H1 (cell line): ENCODE results near the gene RASSF3. TPM values are rescaled to one million over a fixed set of nuclear protein-coding genes. Genes with fewer than 3 reads are reported as not detected.

Experiments used
- CTCF ChIA-PET: fragments of 300-600 bp; sonication (Branson Sonifier 250); formaldehyde crosslinking; loops from one replicate; lab custom pipeline; 2021; ENCODE audit not compliant: partially characterized antibody; lab: Charles Lee
- POLR2A ChIA-PET: fragments of 300-600 bp; sonication (Branson Sonifier 250); formaldehyde crosslinking; loops from one replicate; lab custom pipeline; 2021; ENCODE audit warnings: inconsistent platforms; ENCODE audit not compliant: partially characterized antibody; lab: Charles Lee
- DNase-seq, 2 experiments: peaks; one replicate each; pipeline versions ENCODE4 v3.0.0 to v3.0.0-alpha.2; 2010 to 2022; ENCODE audit warnings: low spot score in 2 of 2, low read depth in 1 of 2, mixed read lengths in 1 of 2
- FAIRE-seq: peaks from 2 replicates; lab custom pipeline; 2011; peaks lifted over from hg19 to GRCh38; lab: Jason Lieb, UNC
- H2AFZ ChIP-seq: 2 replicates; pipeline ENCODE4 v1.8.1; 2012; ENCODE audit warnings: low read length, inconsistent platforms
- H2AK5ac ChIP-seq: 2 replicates; pipeline ENCODE4 v1.6.1; 2013; ENCODE audit warnings: low read depth, low read length
- H2BK120ac ChIP-seq: replicated peaks from 2 replicates; pipeline ENCODE3; 2013; ENCODE audit warnings: low read depth, low read length, inconsistent platforms
- H2BK12ac ChIP-seq: 2 replicates; pipeline ENCODE4 v1.6.1; 2013; ENCODE audit warnings: low read depth, low read length
- H2BK15ac ChIP-seq: 2 replicates; pipeline ENCODE4 v1.6.1; 2013; ENCODE audit warnings: low read length
- H2BK20ac ChIP-seq: 2 replicates; pipeline ENCODE4 v1.6.1; 2013; ENCODE audit warnings: low read length
- H2BK5ac ChIP-seq: 2 replicates; pipeline ENCODE4 v1.6.1; 2013; ENCODE audit warnings: low read depth, low read length
- H3K14ac ChIP-seq: 2 replicates; pipeline ENCODE4 v1.6.1; 2013; ENCODE audit warnings: inconsistent platforms; ENCODE audit not compliant: insufficient read length
- H3K18ac ChIP-seq: 2 replicates; pipeline ENCODE4 v1.6.1; 2013; ENCODE audit warnings: low read length; ENCODE audit errors: extremely low read depth
- H3K23ac ChIP-seq: 2 replicates; pipeline ENCODE4 v1.6.1; 2013; ENCODE audit warnings: inconsistent platforms; ENCODE audit not compliant: insufficient read length
- H3K23me2 ChIP-seq: 2 replicates; pipeline ENCODE4 v1.6.1; 2013; ENCODE audit warnings: low read depth, low read length
- H3K27ac ChIP-seq: 2 replicates; pipeline ENCODE4 v1.6.1; 2011; ENCODE audit warnings: low read depth, low read length, inconsistent platforms
- H3K27me3 ChIP-seq, 4 experiments: replicated peaks in 1 of 4; 1 replicate in 1 of 4; 2 replicates in 3 of 4; pipeline versions ENCODE4 v1.6.1 to v1.8.1; 2011 to 2013; ENCODE audit warnings: low read length in 3 of 4, mild to moderate bottlenecking in 3 of 4, inconsistent platforms in 2 of 4, mixed read lengths in 2 of 4, moderate library complexity in 1 of 4; ENCODE audit not compliant: control insufficient read depth in 3 of 4, insufficient read depth in 3 of 4; ENCODE audit errors: extremely low read depth in 1 of 4
- H3K36me3 ChIP-seq, 4 experiments: 2 replicates each; pipeline versions ENCODE4 v1.6.1 to v1.8.1; 2011 to 2013; ENCODE audit warnings: mild to moderate bottlenecking in 4 of 4, low read length in 3 of 4, moderate library complexity in 2 of 4, control low read depth in 1 of 4, inconsistent platforms in 1 of 4; ENCODE audit not compliant: insufficient read depth in 4 of 4, control insufficient read depth in 2 of 4
- H3K4ac ChIP-seq: replicated peaks from 2 replicates; pipeline ENCODE3; 2013; ENCODE audit warnings: low read length, low read depth, mixed read lengths, inconsistent platforms; ENCODE audit not compliant: insufficient read length
- H3K4me1 ChIP-seq, 4 experiments: replicated peaks in 1 of 4; 1 replicate in 1 of 4; 2 replicates in 3 of 4; pipeline versions ENCODE4 v1.6.1 to v1.8.1; 2011 to 2013; ENCODE audit warnings: low read length in 3 of 4, inconsistent platforms in 2 of 4, mixed read lengths in 1 of 4; ENCODE audit not compliant: insufficient read depth in 4 of 4, control insufficient read depth in 3 of 4
- H3K4me2 ChIP-seq, 2 experiments: 2 replicates each; pipeline versions ENCODE4 v1.6.1 to v1.8.1; 2011 to 2013; ENCODE audit warnings: low read depth in 2 of 2, low read length in 2 of 2, control low read depth in 1 of 2, inconsistent platforms in 1 of 2, mild to moderate bottlenecking in 1 of 2; ENCODE audit not compliant: insufficient read depth in 1 of 2
- H3K4me3 ChIP-seq, 4 experiments: fragments of 200-600, 300-600 bp in 1 of 4; sonication (generic), shearing (Covaris generic), sonication (Bioruptor Twin) in 1 of 4; 2 replicates each; pipeline versions ENCODE4 v1.5.1 to v1.8.1; 2011 to 2016; ENCODE audit warnings: low read length in 4 of 4, low read depth in 3 of 4, control low read depth in 2 of 4, inconsistent platforms in 2 of 4, mild to moderate bottlenecking in 2 of 4, mixed read lengths in 1 of 4, moderate library complexity in 1 of 4; ENCODE audit not compliant: insufficient read depth in 2 of 4; ENCODE audit errors: extremely low read depth in 1 of 4
- H3K56ac ChIP-seq: replicated peaks from 2 replicates; pipeline ENCODE3; 2013; ENCODE audit warnings: low read depth, mild to moderate bottlenecking, mixed read lengths, low read length, inconsistent platforms; ENCODE audit not compliant: insufficient read length
- H3K79me1 ChIP-seq: 2 replicates; pipeline ENCODE4 v1.6.1; 2013; ENCODE audit warnings: low read depth, low read length, control low read depth
- H3K79me2 ChIP-seq, 2 experiments: 2 replicates each; pipeline versions ENCODE4 v1.6.1 to v1.8.1; 2012 to 2013; ENCODE audit warnings: low read length in 2 of 2, mild to moderate bottlenecking in 2 of 2, inconsistent platforms in 1 of 2; ENCODE audit not compliant: insufficient read depth in 2 of 2, control insufficient read depth in 1 of 2
- H3K9ac ChIP-seq, 4 experiments: replicated peaks in 1 of 4; 1 replicate in 1 of 4; 2 replicates in 3 of 4; pipeline versions ENCODE4 v1.6.1 to v1.8.1; 2011 to 2013; ENCODE audit warnings: low read depth in 3 of 4, low read length in 3 of 4, control low read depth in 2 of 4, mild to moderate bottlenecking in 2 of 4, moderate library complexity in 2 of 4, inconsistent platforms in 1 of 4; ENCODE audit errors: extremely low read depth in 1 of 4
- H3K9me3 ChIP-seq, 2 experiments: 2 replicates each; pipeline versions ENCODE4 v1.6.1 to v1.8.1; 2012 to 2013; ENCODE audit warnings: mild to moderate bottlenecking in 2 of 2, moderate library complexity in 2 of 2, control low read depth in 1 of 2, inconsistent platforms in 1 of 2, low read depth in 1 of 2, low read length in 1 of 2, mixed read lengths in 1 of 2; ENCODE audit not compliant: insufficient read depth in 2 of 2
- H4K20me1 ChIP-seq, 2 experiments: replicated peaks in 1 of 2; 2 replicates each; pipeline versions ENCODE3 to v1.8.1; 2011 to 2013; ENCODE audit warnings: inconsistent platforms in 2 of 2, low read length in 2 of 2, mild to moderate bottlenecking in 1 of 2; ENCODE audit not compliant: insufficient read depth in 2 of 2, control insufficient read depth in 1 of 2
- H4K5ac ChIP-seq: 2 replicates; pipeline ENCODE4 v1.6.1; 2013; ENCODE audit warnings: low read length, low read depth, mixed read lengths, inconsistent platforms; ENCODE audit not compliant: insufficient read length
- H4K8ac ChIP-seq: 2 replicates; pipeline ENCODE4 v1.8.0; 2013; ENCODE audit warnings: mild to moderate bottlenecking, moderate library complexity, low read length, inconsistent platforms; ENCODE audit not compliant: insufficient read depth; ENCODE audit errors: extremely low read depth
- H4K91ac ChIP-seq: replicated peaks from 2 replicates; pipeline ENCODE3; 2013; ENCODE audit warnings: low read length, mixed read lengths, inconsistent platforms; ENCODE audit not compliant: insufficient read length
- CREB1 ChIP-seq: IDR thresholded peaks from 2 replicates; pipeline ENCODE4 v1.6.1; 2012; ENCODE audit warnings: inconsistent platforms
- CTBP2 ChIP-seq: IDR thresholded peaks from 2 replicates; pipeline ENCODE4 v1.7.0; 2011; ENCODE audit warnings: borderline replicate concordance, mild to moderate bottlenecking, moderate library complexity, mixed read lengths, low read length; ENCODE audit not compliant: insufficient read depth, insufficient read length
- EZH2 ChIP-seq: fragments of 200-600 bp; sonication (generic); IDR thresholded peaks from 2 replicates; pipeline ENCODE4 v1.7.1; 2012; ENCODE audit warnings: low read depth, mild to moderate bottlenecking, moderate library complexity, low read length, inconsistent platforms; ENCODE audit not compliant: severe bottlenecking
- FOSL1 ChIP-seq: IDR thresholded peaks from 2 replicates; pipeline ENCODE4 v1.6.1; 2011; ENCODE audit warnings: mild to moderate bottlenecking, low read depth, low read length, moderate library complexity; ENCODE audit not compliant: insufficient read depth
- HDAC2 ChIP-seq, 2 experiments: fragments of 300-600 bp in 1 of 2; sonication (generic) in 1 of 2; IDR thresholded peaks; 2 replicates each; pipeline ENCODE4 v1.6.1; 2011 to 2012; ENCODE audit warnings: low read depth in 2 of 2, low read length in 2 of 2, mild to moderate bottlenecking in 2 of 2, moderate library complexity in 2 of 2, borderline replicate concordance in 1 of 2, inconsistent platforms in 1 of 2
- KDM4A ChIP-seq: IDR thresholded peaks from one replicate; pipeline ENCODE4 v1.7.1; 2012; ENCODE audit warnings: low read depth, mild to moderate bottlenecking, moderate library complexity, low read length, inconsistent platforms; ENCODE audit not compliant: severe bottlenecking
- NANOG ChIP-seq: IDR thresholded peaks from 2 replicates; pipeline ENCODE4 v1.6.1; 2011; ENCODE audit warnings: low read length, low read depth, mild to moderate bottlenecking, inconsistent platforms; ENCODE audit not compliant: insufficient read depth, poor library complexity, severe bottlenecking
- NRF1 ChIP-seq: IDR thresholded peaks from 2 replicates; pipeline ENCODE4 v1.6.1; 2011; ENCODE audit warnings: mild to moderate bottlenecking, low read depth, low read length, improper control_type of control experiment
- PHF8 ChIP-seq: fragments of 200-600 bp; sonication (generic); conservative IDR thresholded peaks from 2 replicates; pipeline ENCODE4 v1.7.1; 2012; ENCODE audit warnings: low read depth, mild to moderate bottlenecking, inconsistent platforms, low read length, moderate library complexity
- RAD21 ChIP-seq, 2 experiments: IDR thresholded peaks in 1 of 2; conservative IDR thresholded peaks in 1 of 2; 2 replicates each; pipeline ENCODE4 v1.6.1; 2011; ENCODE audit warnings: low read depth in 2 of 2, low read length in 2 of 2, improper control_type of control experiment in 1 of 2, inconsistent platforms in 1 of 2, mild to moderate bottlenecking in 1 of 2, moderate library complexity in 1 of 2
- SAP30 ChIP-seq: fragments of 300-600 bp; sonication (generic); IDR thresholded peaks from 2 replicates; pipeline ENCODE4 v1.7.1; 2012; ENCODE audit warnings: low read length, moderate library complexity, mild to moderate bottlenecking, inconsistent platforms; ENCODE audit not compliant: insufficient read depth, insufficient replicate concordance
- WGBS, 2 experiments: shearing (Covaris generic) in 1 of 2; methylation state at CpG; one replicate each; pipeline versions ENCODE4 v1.1.6 to v1.1.7; 2013 to 2015; ENCODE audit warnings: low lambda C conversion rate in 2 of 2, mixed read lengths in 2 of 2, inconsistent platforms in 1 of 2, low coverage in 1 of 2, missing lambda C conversion rate in 1 of 2; ENCODE audit not compliant: insufficient replicate concordance in 2 of 2, insufficient coverage in 1 of 2, insufficient read length in 1 of 2; ENCODE audit errors: extremely low coverage in 1 of 2, missing lambda C conversion rate in 1 of 2; 5-methylcytosine and 5-hydroxymethylcytosine counted together
- polyA plus RNA-seq, 7 experiments: library from polyadenylated mRNA; depleted of rRNA in 3 of 7; stranded (reverse) in 5 of 7; unstranded in 2 of 7; fragments of >200 nt in 5 of 7; fragments of 200-250 nt in 2 of 7; gene quantifications; 1 replicate in 5 of 7; 2 replicates in 1 of 7; 4 replicates in 1 of 7; pipeline versions ENCODE4 v1.2.1 to v1.2.3, GENCODE V29; 2011 to 2013; ENCODE audit warnings: missing spikeins in 2 of 7, mixed read lengths in 2 of 7
- total RNA-seq: library from RNA; stranded (reverse); fragmentation: NEBNext Ultra II Directional; extraction: Animal tissue kit (Norgen Biotek cat#: 25700); gene quantifications from 2 replicates; pipeline ENCODE4 v1.2.1, GENCODE V29; 2021

RASSF3 gene
- total and polyA plus RNA-seq, 2 of the 8 experiments (the other 6 are each of a cell fraction or from before 2014, with no cell fraction given), result 19.1 to 64.3 TPM

- no peak overlapping the region for H3K56ac ChIP-seq
- H4K5ac ChIP-seq, result no peak overlapping the region
- no peak overlapping the region for H2AK5ac ChIP-seq
- H2BK15ac ChIP-seq, result no peak overlapping the region
- H2BK120ac ChIP-seq, result no peak overlapping the region
- POLR2A ChIA-PET, result no interaction called here
- no peaks in the 10 kb centered on the region for H3K79me2 ChIP-seq
- no peak overlapping the region for H2BK12ac ChIP-seq
- no peak overlapping the region for H2BK20ac ChIP-seq
- no peaks in the 10 kb centered on the region for H3K79me1 ChIP-seq
- H3K4me1 ChIP-seq, result no peaks in the 10 kb centered on the region
- no peak overlapping the region for H3K14ac ChIP-seq
- H3K4ac ChIP-seq, result no peak overlapping the region
- no peak overlapping the region for H3K9ac ChIP-seq
- H3K4me2 ChIP-seq, result no peak overlapping the region
- H2AFZ ChIP-seq, result no peak overlapping the region
- FAIRE-seq (no peak), DNase-seq (no peak)
- no peaks in the 10 kb centered on the region for H3K23me2 ChIP-seq
- H3K27me3 ChIP-seq, result no peaks in the 10 kb centered on the region
- no peak overlapping the region for H3K23ac ChIP-seq
- CTCF ChIA-PET, result interaction anchor here (0.6 to 1.5 kb wide), 2 partner anchors 10 to 41 kb away, joined by 3 read pairs; no protein-coding TSS in a partner anchor
- no peak overlapping the region for H4K91ac ChIP-seq
- H3K27ac ChIP-seq, result no peak overlapping the region
- peaks cover 0 to 2% of the 10 kb centered on the region in 2 experiments for H4K20me1 ChIP-seq
- no peaks in the 10 kb centered on the region for H3K9me3 ChIP-seq
- no peak overlapping the region for H4K8ac ChIP-seq
- H3K4me3 ChIP-seq, result no peak overlapping the region
- H3K18ac ChIP-seq, result no peak overlapping the region
- no peak overlapping the region for H2BK5ac ChIP-seq
- peaks cover 9 to 56% (median 29%) of the 10 kb centered on the region in 4 experiments for H3K36me3 ChIP-seq
- WGBS, 2 experiments, result 87% methylated on average over 5 of the region's 5 CpGs; no CpG with 5 or more reads in 1 of the 2 experiments
- TF ChIP-seq RAD21 (IDR thresholded peaks at IDR 0.05 in 1 of 2, conservative IDR thresholded peaks at IDR 0.05 in 1 of 2; ENCODE audit: low read depth in 2 of 2, low read length in 2 of 2) (no peak), FOSL1 (no peak), NANOG (no peak), EZH2 (no peak), CTBP2 (no peak), SAP30 (no peak), KDM4A (no peak), NRF1 (no peak), PHF8 (no peak), HDAC2 (IDR thresholded peaks at IDR 0.05; ENCODE audit: borderline replicate concordance in 1 of 2, low read depth in 2 of 2, low read length in 2 of 2) (no peak), CREB1 (no peak)
Measured at GRCh38 chr12:64744422-64745258, 134.3 kb downstream of the RASSF3 start.
